HepG2 (cell line): Measurements from ENCODE around the gene TSHZ1. TPM values are rescaled to one million over a fixed set of nuclear protein-coding genes. Genes with fewer than 3 reads are reported as not detected.

Experiments used
- CENPX ChIP-seq: sonication (generic); formaldehyde crosslinking; IDR thresholded peaks from 2 replicates; pipeline ENCODE4 v1.9.0; 2021; ENCODE audit warnings: mild to moderate bottlenecking, missing genetic modification reagents, moderate library complexity
- HHEX ChIP-seq: IDR thresholded peaks from 2 replicates; pipeline ENCODE4 v1.6.1; 2016; ENCODE audit warnings: control low read depth
- HNF4G ChIP-seq, 2 experiments: sonication (generic) in 1 of 2; formaldehyde crosslinking in 1 of 2; IDR thresholded peaks; 2 replicates each; pipeline versions ENCODE4 v1.4.0 to v1.6.1; 2011 to 2020; ENCODE audit warnings: borderline replicate concordance in 2 of 2, low read depth in 2 of 2, mild to moderate bottlenecking in 2 of 2, low read length in 1 of 2, missing genetic modification reagents in 1 of 2, moderate library complexity in 1 of 2
- SRSF9 ChIP-seq: fragments of 200-400 bp; formaldehyde crosslinking; IDR thresholded peaks from 2 replicates; pipeline ENCODE4 v1.6.1; 2018; ENCODE audit warnings: borderline replicate concordance, mild to moderate bottlenecking, low read depth, low read length; ENCODE audit not compliant: insufficient read depth, poor library complexity, severe bottlenecking
- THYN1 ChIP-seq: sonication (generic); formaldehyde crosslinking; IDR thresholded peaks from 2 replicates; pipeline ENCODE4 v1.8.1; 2023; ENCODE audit warnings: low read depth, mild to moderate bottlenecking, moderate library complexity, missing genetic modification reagents, borderline replicate concordance
- TOPORS ChIP-seq: sonication (generic); formaldehyde crosslinking; IDR thresholded peaks from 2 replicates; pipeline ENCODE4 v1.8.0; 2023; ENCODE audit warnings: mild to moderate bottlenecking, missing genetic modification reagents
- ZBTB7A ChIP-seq: sonication (generic); formaldehyde crosslinking; IDR thresholded peaks from 2 replicates; pipeline ENCODE4 v1.8.0; 2022; ENCODE audit warnings: mild to moderate bottlenecking, missing genetic modification reagents
- ZNF607 ChIP-seq: sonication (generic); formaldehyde crosslinking; IDR thresholded peaks from 2 replicates; pipeline ENCODE4 v1.5.1; 2020; ENCODE audit warnings: missing genetic modification reagents, mild to moderate bottlenecking, borderline replicate concordance
- polyA plus RNA-seq, 8 experiments: library from polyadenylated mRNA; depleted of rRNA in 3 of 8; stranded (reverse) in 7 of 8; unstranded in 1 of 8; fragments of >200 nt; fragmentation: Illumina TruSeq in 4 of 8; extraction: Trizol in 4 of 8; gene quantifications; 2 replicates each; pipeline versions ENCODE4 v1.2.1 to v1.2.3, GENCODE V29; 2011 to 2016; ENCODE audit warnings: low read depth in 4 of 8, missing spikeins in 1 of 8, mixed read lengths in 1 of 8; ENCODE audit not compliant: insufficient read depth in 1 of 8
- total RNA-seq, 5 experiments: library from RNA; depleted of rRNA; stranded (reverse); fragments of >200 nt; fragmentation: Illumina TruSeq; extraction: Trizol; gene quantifications; 2 replicates each; pipeline ENCODE4 v1.2.3, GENCODE V29; 2016; ENCODE audit warnings: low read depth in 1 of 5
- TF ChIP-seq, protein P1 (sequence below): sonication (generic); formaldehyde crosslinking; IDR thresholded peaks from 2 replicates; pipeline ENCODE4 v1.4.0; 2020; ENCODE audit warnings: mild to moderate bottlenecking, missing genetic modification reagents
- TF ChIP-seq, protein P2 (sequence below), 2 experiments: fragments of 450-650 bp in 1 of 2; sonication (generic) in 1 of 2; formaldehyde crosslinking in 1 of 2; IDR thresholded peaks; 2 replicates each; pipeline versions ENCODE4 v1.6.1 to v1.8.0; 2016 to 2022; ENCODE audit warnings: antibody characterized with exemption in 1 of 2, mild to moderate bottlenecking in 1 of 2, missing genetic modification reagents in 1 of 2

Gene TSHZ1
- total and polyA plus RNA-seq, 2 of the 13 experiments (the other 11 are each of a cell fraction or from before 2014, with no cell fraction given) = 2.5 to 2.7 TPM

DNA sequence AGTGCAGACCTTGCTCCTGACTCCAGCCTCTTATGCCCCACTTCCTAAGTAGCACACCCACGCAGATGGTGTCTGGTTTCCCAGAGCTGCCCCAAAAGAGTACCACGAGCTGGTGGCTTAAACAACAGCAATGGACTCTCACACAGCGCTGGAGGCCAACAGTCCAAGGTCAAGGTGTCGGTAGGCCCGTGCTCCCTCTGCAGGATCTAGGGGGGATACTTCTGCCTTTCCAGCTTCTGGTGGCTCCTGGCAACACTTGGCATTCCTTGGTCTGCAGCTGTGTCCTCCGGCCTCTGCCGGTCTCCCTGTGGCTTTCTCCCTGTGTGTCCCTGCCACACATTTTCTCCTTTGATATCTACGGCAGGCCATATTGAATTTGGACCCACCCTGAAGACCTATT lies 99.0 kb downstream of the TSHZ1 start (continued):
- TF ChIP-seq, protein P1, sequence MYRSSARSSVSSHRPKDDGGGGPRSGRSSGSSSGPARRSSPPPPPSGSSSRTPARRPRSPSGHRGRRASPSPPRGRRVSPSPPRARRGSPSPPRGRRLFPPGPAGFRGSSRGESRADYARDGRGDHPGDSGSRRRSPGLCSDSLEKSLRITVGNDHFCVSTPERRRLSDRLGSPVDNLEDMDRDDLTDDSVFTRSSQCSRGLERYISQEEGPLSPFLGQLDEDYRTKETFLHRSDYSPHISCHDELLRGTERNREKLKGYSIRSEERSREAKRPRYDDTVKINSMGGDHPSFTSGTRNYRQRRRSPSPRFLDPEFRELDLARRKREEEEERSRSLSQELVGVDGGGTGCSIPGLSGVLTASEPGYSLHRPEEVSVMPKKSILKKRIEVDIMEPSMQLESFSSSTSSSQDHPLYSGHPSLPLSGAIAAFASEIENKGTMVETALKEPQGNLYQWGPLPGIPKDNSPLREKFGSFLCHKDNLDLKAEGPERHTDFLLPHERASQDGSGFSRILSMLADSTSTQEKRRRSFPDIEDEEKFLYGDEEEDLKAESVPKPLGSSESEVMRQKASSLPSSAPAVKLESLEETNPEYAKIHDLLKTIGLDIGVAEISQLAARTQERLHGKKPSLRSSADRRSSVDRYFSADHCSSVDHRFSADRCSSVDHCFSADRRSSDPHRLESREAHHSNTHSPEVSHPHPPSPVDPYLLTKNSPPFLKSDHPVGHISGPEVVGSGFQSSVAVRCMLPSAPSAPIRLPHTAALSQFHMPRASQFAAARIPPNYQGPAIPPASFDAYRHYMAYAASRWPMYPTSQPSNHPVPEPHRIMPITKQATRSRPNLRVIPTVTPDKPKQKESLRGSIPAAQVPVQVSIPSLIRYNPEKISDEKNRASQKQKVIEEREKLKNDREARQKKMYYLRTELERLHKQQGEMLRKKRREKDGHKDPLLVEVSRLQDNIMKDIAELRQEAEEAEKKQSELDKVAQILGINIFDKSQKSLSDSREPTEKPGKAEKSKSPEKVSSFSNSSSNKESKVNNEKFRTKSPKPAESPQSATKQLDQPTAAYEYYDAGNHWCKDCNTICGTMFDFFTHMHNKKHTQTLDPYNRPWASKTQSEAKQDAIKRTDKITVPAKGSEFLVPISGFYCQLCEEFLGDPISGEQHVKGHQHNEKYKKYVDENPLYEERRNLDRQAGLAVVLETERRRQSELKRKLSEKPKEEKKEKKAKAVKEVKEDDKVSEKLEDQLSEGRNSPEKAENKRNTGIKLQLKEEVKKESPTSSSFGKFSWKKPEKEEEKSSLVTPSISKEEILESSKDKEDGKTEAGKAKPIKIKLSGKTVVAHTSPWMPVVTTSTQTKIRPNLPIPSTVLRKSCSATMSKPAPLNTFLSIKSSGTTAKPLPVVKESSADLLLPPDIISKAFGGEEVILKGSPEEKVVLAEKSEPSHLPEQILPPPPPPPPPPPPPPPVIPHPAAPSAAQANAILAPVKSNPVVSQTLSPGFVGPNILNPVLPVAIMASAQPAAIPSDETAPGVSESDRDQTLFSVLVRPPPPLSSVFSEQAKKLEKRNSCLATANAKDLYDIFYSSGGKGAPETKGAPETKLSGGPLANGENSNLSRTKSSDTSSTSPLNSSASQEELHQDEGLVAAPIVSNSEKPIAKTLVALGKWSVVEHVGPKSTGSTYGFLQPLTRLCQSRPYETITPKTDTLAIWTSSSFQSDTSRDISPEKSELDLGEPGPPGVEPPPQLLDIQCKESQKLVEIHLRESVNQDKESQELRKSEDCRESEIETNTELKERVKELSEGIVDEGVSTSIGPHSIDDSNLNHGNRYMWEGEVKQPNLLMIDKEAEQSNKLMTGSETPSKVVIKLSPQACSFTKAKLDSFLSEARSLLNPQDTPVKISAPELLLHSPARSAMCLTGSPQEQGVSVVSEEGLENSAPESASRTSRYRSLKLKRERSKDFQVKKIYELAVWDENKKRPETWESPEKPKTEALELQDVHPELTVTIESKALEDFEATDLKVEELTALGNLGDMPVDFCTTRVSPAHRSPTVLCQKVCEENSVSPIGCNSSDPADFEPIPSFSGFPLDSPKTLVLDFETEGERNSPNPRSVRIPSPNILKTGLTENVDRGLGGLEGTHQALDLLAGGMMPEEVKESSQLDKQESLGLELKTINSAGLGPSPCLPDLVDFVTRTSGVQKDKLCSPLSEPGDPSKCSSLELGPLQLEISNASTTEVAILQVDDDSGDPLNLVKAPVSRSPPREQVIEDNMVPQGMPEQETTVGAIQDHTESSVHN = no peak
- TF ChIP-seq ZBTB7A (CRISPR knock-in tag) (no peak), HHEX (CRISPR knock-in tag) (no peak), CENPX (CRISPR knock-in tag) (no peak), TOPORS (CRISPR knock-in tag) (no peak), SRSF9 (no peak), HNF4G (IDR thresholded peaks at IDR 0.05; ENCODE audit: borderline replicate concordance, low read depth, low read length) (peak; percentile 13; the same call in 1 of the 2 replicates), HNF4G (CRISPR knock-in tag; IDR thresholded peaks at IDR 0.05; ENCODE audit: borderline replicate concordance, low read depth) (no peak), ZNF607 (CRISPR knock-in tag) (no peak), THYN1 (CRISPR knock-in tag) (no peak)
- TF ChIP-seq, protein P2, sequence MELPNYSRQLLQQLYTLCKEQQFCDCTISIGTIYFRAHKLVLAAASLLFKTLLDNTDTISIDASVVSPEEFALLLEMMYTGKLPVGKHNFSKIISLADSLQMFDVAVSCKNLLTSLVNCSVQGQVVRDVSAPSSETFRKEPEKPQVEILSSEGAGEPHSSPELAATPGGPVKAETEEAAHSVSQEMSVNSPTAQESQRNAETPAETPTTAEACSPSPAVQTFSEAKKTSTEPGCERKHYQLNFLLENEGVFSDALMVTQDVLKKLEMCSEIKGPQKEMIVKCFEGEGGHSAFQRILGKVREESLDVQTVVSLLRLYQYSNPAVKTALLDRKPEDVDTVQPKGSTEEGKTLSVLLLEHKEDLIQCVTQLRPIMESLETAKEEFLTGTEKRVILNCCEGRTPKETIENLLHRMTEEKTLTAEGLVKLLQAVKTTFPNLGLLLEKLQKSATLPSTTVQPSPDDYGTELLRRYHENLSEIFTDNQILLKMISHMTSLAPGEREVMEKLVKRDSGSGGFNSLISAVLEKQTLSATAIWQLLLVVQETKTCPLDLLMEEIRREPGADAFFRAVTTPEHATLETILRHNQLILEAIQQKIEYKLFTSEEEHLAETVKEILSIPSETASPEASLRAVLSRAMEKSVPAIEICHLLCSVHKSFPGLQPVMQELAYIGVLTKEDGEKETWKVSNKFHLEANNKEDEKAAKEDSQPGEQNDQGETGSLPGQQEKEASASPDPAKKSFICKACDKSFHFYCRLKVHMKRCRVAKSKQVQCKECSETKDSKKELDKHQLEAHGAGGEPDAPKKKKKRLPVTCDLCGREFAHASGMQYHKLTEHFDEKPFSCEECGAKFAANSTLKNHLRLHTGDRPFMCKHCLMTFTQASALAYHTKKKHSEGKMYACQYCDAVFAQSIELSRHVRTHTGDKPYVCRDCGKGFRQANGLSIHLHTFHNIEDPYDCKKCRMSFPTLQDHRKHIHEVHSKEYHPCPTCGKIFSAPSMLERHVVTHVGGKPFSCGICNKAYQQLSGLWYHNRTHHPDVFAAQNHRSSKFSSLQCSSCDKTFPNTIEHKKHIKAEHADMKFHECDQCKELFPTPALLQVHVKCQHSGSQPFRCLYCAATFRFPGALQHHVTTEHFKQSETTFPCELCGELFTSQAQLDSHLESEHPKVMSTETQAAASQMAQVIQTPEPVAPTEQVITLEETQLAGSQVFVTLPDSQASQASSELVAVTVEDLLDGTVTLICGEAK (IDR thresholded peaks at IDR 0.05) = no peak
- TF ChIP-seq, protein P2 (CRISPR knock-in tag; IDR thresholded peaks at IDR 0.05) = no peak
